Measurements from ENCODE around the gene TAF9B. TPM values are rescaled to one million over a fixed set of nuclear protein-coding genes. Genes with fewer than 3 reads are reported as not detected.
A peak's percentile ranks its signal among the peaks of the same experiment; 100 is the strongest.

Gene TAF9B
- total RNA-seq, 3 donors from 2014 or later, result 3.3 to 17.7 (median 8.5) TPM

- H3K4me3 ChIP-seq, result no peak overlapping the region
- no peak for ATAC-seq
Observed at GRCh38 chrX:78105944-78106650, 33.4 kb downstream of the TAF9B start.

GRCh38 chrX:78104447-78105176 lies 34.8 kb downstream of the TAF9B start:
- peak; percentile 74 for ATAC-seq
- H3K36me3 ChIP-seq (ENCODE audit: low read depth), result no peaks in the 10 kb centered on the region

More at GRCh38 chrX:78105944-78106650, 33.4 kb downstream of the TAF9B start:
- no peak for TF ChIP-seq CTCF (IDR thresholded peaks at IDR 0.05)
- intact Hi-C loops (cut with DNase I, micrococcal nuclease), result no loop called here
- peaks cover 24% of the 10 kb centered on the region for H3K4me1 ChIP-seq (ENCODE audit: low read depth)
- no peaks in the 10 kb centered on the region for H3K36me3 ChIP-seq (ENCODE audit: low read depth)
- H3K9me3 ChIP-seq, result no peaks in the 10 kb centered on the region
- peak in 1 of 3 donors; percentile 10 for DNase-seq

GRCh38 chrX:78103623-78104446 lies 35.6 kb downstream of the TAF9B start, which contains the start of gene PGK1:
TSS of gene PGK1 (plus strand) at chrX:78104248. CDS start at chrX:78104341, 93 bp downstream.
- intact Hi-C loops (cut with DNase I, micrococcal nuclease), result no loop called here
- peak; percentile 94 to 98 (median 96) for DNase-seq
- H3K4me1 ChIP-seq (ENCODE audit: low read depth), result peaks cover 19% of the 10 kb centered on the region
- H3K4me3 ChIP-seq, result peak within 1 kb of the TSS; percentile 67
- peak; percentile 97 for ATAC-seq
- H3K9me3 ChIP-seq, result no peaks in the 10 kb centered on the region
- H3K36me3 ChIP-seq (ENCODE audit: low read depth), result no peaks in the 10 kb centered on the region
- TF ChIP-seq CTCF (IDR thresholded peaks at IDR 0.05), result no peak

More at GRCh38 chrX:78104447-78105176, 34.8 kb downstream of the TAF9B start:
- peak overlapping the region; percentile 67 for H3K4me3 ChIP-seq
- peaks cover 19% of the 10 kb centered on the region for H3K4me1 ChIP-seq (ENCODE audit: low read depth)
- H3K9me3 ChIP-seq, result no peaks in the 10 kb centered on the region
- intact Hi-C loops (cut with DNase I, micrococcal nuclease), result no loop called here
- TF ChIP-seq CTCF (IDR thresholded peaks at IDR 0.05), result no peak
- DNase-seq, result peak; percentile 60 to 78 (median 66)

- peak in 2 of 3 donors; percentile 4 to 34 for DNase-seq
- Histone ChIP-seq H3K4me1 (ENCODE audit: low read depth) (peaks cover 18% of the 10 kb centered on the region), H3K36me3 (ENCODE audit: low read depth) (no peaks in the 10 kb centered on the region), H3K4me3 (no peak overlapping the region), H3K9me3 (no peaks in the 10 kb centered on the region)
- no peak for TF ChIP-seq CTCF (IDR thresholded peaks at IDR 0.05)
- intact Hi-C loops (cut with DNase I, micrococcal nuclease), result no loop called here
- ATAC-seq, result no peak
Observed at GRCh38 chrX:78103001-78103622, 36.3 kb downstream of the TAF9B start.

GRCh38 chrX:78102091-78102490 lies 37.4 kb downstream of the TAF9B start:
- ATAC-seq (no peak), DNase-seq (no peak)
- peaks cover 9% of the 10 kb centered on the region for H3K4me1 ChIP-seq (ENCODE audit: low read depth)
- no peaks in the 10 kb centered on the region for H3K36me3 ChIP-seq (ENCODE audit: low read depth)
- no peak overlapping the region for H3K4me3 ChIP-seq
- intact Hi-C loops (cut with DNase I, micrococcal nuclease), result no loop called here
- no peaks in the 10 kb centered on the region for H3K9me3 ChIP-seq
- TF ChIP-seq CTCF (IDR thresholded peaks at IDR 0.05), result no peak

All from mucosa of descending colon (tissue), 3 donors.